ENCODE data around the gene C17orf107. TPM values are rescaled to one million over a fixed set of nuclear protein-coding genes. Genes with fewer than 3 reads are reported as not detected.

C17orf107 gene
- total and polyA plus RNA-seq, 2 of the 13 experiments (the other 11 are each of a cell fraction or from before 2014, with no cell fraction given), result 0.20 to 0.59 TPM

- TF ChIP-seq ATF2 (CRISPR knock-in tag; IDR thresholded peaks at IDR 0.05), result no peak
- TF ChIP-seq TBP (CRISPR knock-in tag; IDR thresholded peaks at IDR 0.05), result no peak
- peak; percentile 56; the same call in 1 of the 2 replicates for TF ChIP-seq THAP11 (CRISPR knock-in tag; IDR thresholded peaks at IDR 0.05)
- TF ChIP-seq E2F1 (CRISPR knock-in tag; IDR thresholded peaks at IDR 0.05), result no peak
- TF ChIP-seq ZNF709 (CRISPR knock-in tag; IDR thresholded peaks at IDR 0.05), result no peak
- TF ChIP-seq ZNF800 (CRISPR knock-in tag; IDR thresholded peaks at IDR 0.05), result 0 out of 2 replicates have a peak, but pooled peaks have one; percentile 12
- peak; percentile 38 for TF ChIP-seq ARID5B (CRISPR knock-in tag; IDR thresholded peaks at IDR 0.05)
- peak; percentile 49; the same call in 1 of the 2 replicates for TF ChIP-seq GATAD1 (CRISPR knock-in tag; IDR thresholded peaks at IDR 0.05)
- no peak for TF ChIP-seq TERF1 (CRISPR knock-in tag; IDR thresholded peaks at IDR 0.05)
- no peak for TF ChIP-seq SP5 (CRISPR knock-in tag; IDR thresholded peaks at IDR 0.05; ENCODE audit: borderline replicate concordance, low read depth)
- TF ChIP-seq IKZF5 (CRISPR knock-in tag; IDR thresholded peaks at IDR 0.05), result peak; percentile 10; the same call in 1 of the 2 replicates
- no peak; the same call in 1 of the 2 replicates for TF ChIP-seq HNF1B (CRISPR knock-in tag; IDR thresholded peaks at IDR 0.05)
- TF ChIP-seq MIXL1 (CRISPR knock-in tag; IDR thresholded peaks at IDR 0.05), result peak; percentile 62; the same call in 1 of the 2 replicates
- TF ChIP-seq ZNF766 (CRISPR knock-in tag; IDR thresholded peaks at IDR 0.05; ENCODE audit: borderline replicate concordance), result 0 out of 2 replicates have a peak, but pooled peaks have one; percentile 28
Measured at GRCh38 chr17:4908711-4909496, 9.6 kb downstream of the C17orf107 start (continued).

All from HepG2 (cell line).